GM21526 (cell line): ENCODE data around the gene CDC42EP2.

Source experiments
- ATAC-seq: cut with Tn5 transposase; IDR thresholded peaks from one replicate; pipeline ENCODE4 v1.9.1; 2021; ENCODE audit warnings: moderate library complexity; ENCODE audit not compliant: unreplicated experiment, low FRiP score

Gene CDC42EP2

GRCh38 chr11:65297026-65297672 lies 17.5 kb upstream of the CDC42EP2 start:
- ATAC-seq, result no peak

- ATAC-seq, result no peak
These were observed 16.5 kb upstream of the CDC42EP2 start for GRCh38 chr11:65298131-65298535.

- no peak for ATAC-seq
These were observed 15.9 kb upstream of the CDC42EP2 start for GRCh38 chr11:65298655-65299179.

- ATAC-seq, result no peak
These were observed 13.9 kb upstream of the CDC42EP2 start for GRCh38 chr11:65300621-65301275.

GRCh38 chr11:65301491-65302329 lies 13.0 kb upstream of the CDC42EP2 start:
- no peak for ATAC-seq

- ATAC-seq, result no peak
These were observed 11.1 kb upstream of the CDC42EP2 start for GRCh38 chr11:65303555-65303954.

GRCh38 chr11:65304110-65304509 lies 10.6 kb upstream of the CDC42EP2 start:
- no peak for ATAC-seq

GRCh38 chr11:65304613-65305012 lies 10.1 kb upstream of the CDC42EP2 start:
- ATAC-seq, result no peak

GRCh38 chr11:65305501-65306268 lies 9.0 kb upstream of the CDC42EP2 start:
- ATAC-seq, result no peak

GRCh38 chr11:65307298-65308229 lies 7.1 kb upstream of the CDC42EP2 start:
- ATAC-seq, result no peak

- ATAC-seq, result no peak
These were observed 6.3 kb upstream of the CDC42EP2 start for GRCh38 chr11:65308281-65308891.

- no peak for ATAC-seq
These were observed 5.7 kb upstream of the CDC42EP2 start for GRCh38 chr11:65309006-65309405.

GRCh38 chr11:65310215-65310614 lies 4.5 kb upstream of the CDC42EP2 start:
- no peak for ATAC-seq

GRCh38 chr11:65310736-65311135 lies 3.9 kb upstream of the CDC42EP2 start:
- no peak for ATAC-seq

- no peak for ATAC-seq
These were observed 3.4 kb upstream of the CDC42EP2 start for GRCh38 chr11:65311170-65311678.

- ATAC-seq, result no peak
These were observed 669 bp downstream of the CDC42EP2 start for GRCh38 chr11:65315204-65315865.

- no peak for ATAC-seq
These were observed 1.2 kb downstream of the CDC42EP2 start for GRCh38 chr11:65315866-65316226.
